ENCODE results near the gene SLC25A25.

Gene SLC25A25

DNA sequence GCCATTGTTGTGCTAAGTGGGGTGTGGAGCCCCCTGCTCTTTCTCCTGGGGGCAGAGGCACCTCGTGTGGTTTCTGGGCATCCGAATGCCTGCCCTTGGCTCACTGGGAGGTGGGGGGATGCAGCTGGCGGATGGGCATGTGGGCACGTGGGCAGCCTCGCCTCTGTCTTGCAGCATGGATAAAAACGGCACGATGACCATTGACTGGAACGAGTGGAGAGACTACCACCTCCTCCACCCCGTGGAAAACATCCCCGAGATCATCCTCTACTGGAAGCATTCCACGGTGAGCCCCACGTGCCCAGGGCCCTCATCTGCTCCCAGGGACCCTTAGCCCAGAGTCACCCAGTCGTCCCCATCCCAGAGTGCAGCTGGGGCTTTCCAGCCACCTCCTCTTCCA, 34.2 kb downstream of the SLC25A25 start:
- TF ChIP-seq CTCF (conservative IDR thresholded peaks at IDR 0.05; ENCODE audit: low read length) = no peak
- no peak overlapping the region for H3K4me3 ChIP-seq (ENCODE audit: low read length)
- no peak for DNase-seq (ENCODE audit: low read depth)

- no peak for TF ChIP-seq CTCF (conservative IDR thresholded peaks at IDR 0.05; ENCODE audit: low read length)
- H3K4me3 ChIP-seq (ENCODE audit: low read length) = no peak overlapping the region
- DNase-seq (ENCODE audit: low read depth) = no peak
Observed at GRCh38 chr9:128102861-128103588, 35.0 kb downstream of the SLC25A25 start.

GRCh38 chr9:128103589-128103962, 35.5 kb downstream of the SLC25A25 start:
- DNase-seq (ENCODE audit: low read depth) = no peak
- no peak for TF ChIP-seq CTCF (conservative IDR thresholded peaks at IDR 0.05; ENCODE audit: low read length)
- no peak overlapping the region for H3K4me3 ChIP-seq (ENCODE audit: low read length)

DNA sequence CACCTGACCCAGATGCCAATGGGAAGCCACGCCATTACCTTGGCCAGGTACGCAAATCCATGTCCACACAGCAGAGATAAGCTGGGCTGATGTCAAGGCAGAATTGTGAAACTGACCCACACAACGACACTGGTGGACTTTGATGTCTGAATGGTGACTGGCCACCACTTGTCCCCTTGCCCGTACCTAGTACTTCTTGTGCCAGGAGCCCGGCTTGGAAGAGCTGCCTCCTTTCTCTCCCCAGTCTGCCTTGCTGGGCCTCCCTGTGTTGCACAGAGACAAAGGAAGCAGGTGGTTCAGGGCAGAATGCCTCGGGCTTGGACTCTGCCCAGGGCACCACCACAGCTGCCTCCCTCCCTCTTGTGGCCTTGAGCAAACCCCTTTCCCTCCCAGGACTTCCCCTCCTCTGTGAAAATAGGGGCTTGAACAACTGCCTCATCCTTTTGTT, 36.2 kb downstream of the SLC25A25 start:
- DNase-seq (ENCODE audit: low read depth) = no peak
- no peak overlapping the region for H3K4me3 ChIP-seq (ENCODE audit: low read length)
- TF ChIP-seq CTCF (conservative IDR thresholded peaks at IDR 0.05; ENCODE audit: low read length) = no peak

GRCh38 chr9:128105538-128106175, 37.6 kb downstream of the SLC25A25 start:
- no peak for TF ChIP-seq CTCF (conservative IDR thresholded peaks at IDR 0.05; ENCODE audit: low read length)
- no peak overlapping the region for H3K4me3 ChIP-seq (ENCODE audit: low read length)
- DNase-seq (ENCODE audit: low read depth) = no peak

DNA sequence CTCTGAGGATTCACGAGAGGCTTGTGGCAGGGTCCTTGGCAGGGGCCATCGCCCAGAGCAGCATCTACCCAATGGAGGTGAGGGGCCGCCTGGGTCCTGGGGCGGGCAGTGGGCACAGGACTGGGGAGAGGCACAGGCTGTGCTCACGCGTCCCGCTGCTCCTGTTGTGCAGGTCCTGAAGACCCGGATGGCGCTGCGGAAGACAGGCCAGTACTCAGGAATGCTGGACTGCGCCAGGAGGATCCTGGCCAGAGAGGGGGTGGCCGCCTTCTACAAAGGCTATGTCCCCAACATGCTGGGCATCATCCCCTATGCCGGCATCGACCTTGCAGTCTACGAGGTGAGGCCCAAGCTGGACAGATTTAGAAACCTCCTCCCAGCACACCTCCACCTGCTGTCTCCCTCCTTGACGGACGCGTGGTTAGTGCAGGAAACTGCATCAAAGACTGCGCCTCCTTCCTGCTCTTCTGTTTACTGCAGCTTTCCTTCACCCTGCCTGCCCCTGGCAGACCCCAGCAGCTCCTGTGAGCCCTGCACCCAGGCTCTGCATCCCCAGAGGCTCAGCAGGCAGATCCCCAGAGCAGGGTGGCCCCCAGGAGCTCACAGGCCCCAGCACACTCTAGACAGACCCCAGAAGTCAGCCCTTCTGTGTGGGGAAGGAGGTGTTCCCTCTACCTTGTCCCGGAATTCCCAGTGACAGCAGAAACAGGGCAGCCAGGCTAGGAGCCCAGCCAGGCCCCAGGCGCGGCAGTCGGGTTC, 38.3 kb downstream of the SLC25A25 start:
- no peak for DNase-seq (ENCODE audit: low read depth)
- no peak overlapping the region for H3K4me3 ChIP-seq (ENCODE audit: low read length)
- TF ChIP-seq CTCF (conservative IDR thresholded peaks at IDR 0.05; ENCODE audit: low read length) = no peak
